Heart left ventricle (tissue), 16 donors: Measurements from ENCODE around the gene C5orf15. TPM values are rescaled to one million over a fixed set of nuclear protein-coding genes. Genes with fewer than 3 reads are reported as not detected.

ENCODE experiments used
- ATAC-seq, 4 donors: fragments of 200-7000 bp; cut with Tn5 transposase; one replicate each; pipeline ENCODE4 v1.9.1; 2020 to 2022; ENCODE audit warnings: moderate library complexity in 4 of 4, mild to moderate bottlenecking in 3 of 4, moderate number of reproducible peaks in 1 of 4
- DNase-seq, 5 donors: peaks; one replicate each; pipeline ENCODE4 v3.0.0-alpha.2; 2020
- H3K27ac ChIP-seq, 12 donors: fragments of 200-600 bp; sonication (generic) in 4 of 12; one replicate each; pipeline versions ENCODE4 v1.5.0 to v1.8.0; 2016 to 2022; ENCODE audit warnings: mild to moderate bottlenecking in 2 of 12
- H3K27me3 ChIP-seq, 9 donors: fragments of 200-600 bp; sonication (generic) in 2 of 9; one replicate each; pipeline versions ENCODE4 v1.5.1 to v1.8.0; 2016 to 2022; ENCODE audit warnings: mild to moderate bottlenecking in 3 of 9
- H3K36me3 ChIP-seq, 9 donors: fragments of 200-600 bp; sonication (generic) in 2 of 9; one replicate each; pipeline versions ENCODE4 v1.5.0 to v1.8.0; 2018 to 2022; ENCODE audit warnings: mild to moderate bottlenecking in 2 of 9
- H3K4me1 ChIP-seq, 12 donors: fragments of 200-600 bp; sonication (generic) in 4 of 12; one replicate each; pipeline versions ENCODE4 v1.5.0 to v1.8.0; 2016 to 2022; ENCODE audit warnings: mild to moderate bottlenecking in 3 of 12
- H3K4me3 ChIP-seq, 12 donors: fragments of 200-600 bp; sonication (generic) in 4 of 12; one replicate each; pipeline versions ENCODE4 v1.5.0 to v1.8.0; 2017 to 2022; ENCODE audit warnings: mild to moderate bottlenecking in 9 of 12, moderate library complexity in 4 of 12
- H3K9me3 ChIP-seq, 12 donors: fragments of 200-600 bp; sonication (generic) in 4 of 12; one replicate each; pipeline versions ENCODE4 v1.5.0 to v1.8.0; 2016 to 2022; ENCODE audit warnings: mild to moderate bottlenecking in 1 of 12
- CTCF ChIP-seq, 12 donors: fragments of 200-600 bp; sonication (generic) in 4 of 12; IDR thresholded peaks; one replicate each; pipeline versions ENCODE4 v1.5.0 to v1.8.0; 2018 to 2022; ENCODE audit warnings: antibody characterized with exemption in 12 of 12, mild to moderate bottlenecking in 5 of 12
- POLR2A ChIP-seq, 2 donors: fragments of 450-650 bp; IDR thresholded peaks; one replicate each; pipeline ENCODE4 v1.6.1; 2017; ENCODE audit warnings: antibody characterized with exemption in 2 of 2, mild to moderate bottlenecking in 2 of 2, moderate library complexity in 2 of 2
- WGBS, 4 donors: extraction: QIAGEN DNeasy Blood & Tissue Kit in 2 of 4; methylation state at CpG; one replicate each; pipeline versions ENCODE4 v1.1.5 to v1.1.7; 2013 to 2018; 5-methylcytosine and 5-hydroxymethylcytosine counted together
- intact Hi-C, 10 donors: fragments of 100-400 bp; cut with DNase I; formaldehyde crosslinking; loops; one replicate each; pipeline versions ENCODE4 v1.11.1 to v1.14.2; 2022
- polyA plus RNA-seq, 2 donors: library from polyadenylated mRNA; stranded (reverse); fragments of 200-250 nt; gene quantifications; one replicate each; pipeline ENCODE4 v1.2.3, GENCODE V29; 2013
- total RNA-seq, 9 donors: library from RNA; depleted of rRNA in 2 of 9; stranded (reverse); fragments of >200 nt in 2 of 9; fragmentation: NEBNext Ultra II Directional in 3 of 9; extraction: Animal tissue kit (Norgen Biotek cat#: 25700) in 3 of 9; gene quantifications; one replicate each; pipeline versions ENCODE4 v1.1.0 to v1.2.4, GENCODE V29; 2016 to 2023
- donor health status: ischemic (EF 13 %, LVEDD 7.1; RV severe dilation, severe dysfunction).
- donor health status: healthy with polysubstance abuse.
- donor health status: DM: no; HTN: yes; CAD: no.
- donor health status: DM: no; HTN: no; CAD: no.
- donor health status: ischemic (EF 25% LVEDD 6.9; RV normal size, moderate dysfunction).
- donor health status: ischemic (EF 25% LVEDD 5.7; RV mildly dilated, moderate dysfunction).
- donor health status: healthy.
- donor health status: DM: yes; HTN: yes; CAD: no.
- donor health status: ischemic (EF 35%, LVEDD 5.7; RV mildly dilated, moderate dysfunction).
- donor health status: nonischemic (EF 11% LVEDD 7.7; RV severe dilation, severe dysfunction).
- donor health status: DM: yes; HTN: yes; CAD: no.
- donor health status: PGD.
- donor health status: ischemic (EF 29% LVEDD 5.4; RV normal size, mild dysfunction).
- donor health status: nonischemic (EF 23%, LVEDD 6.1; RV moderate dilation, normal function).

Gene C5orf15
- total and polyA plus RNA-seq, 11 donors: 15.8 to 68.6 (median 35.8) TPM

GRCh38 chr5:133991171-133991910, 22.9 kb upstream of the C5orf15 start:
- DNase-seq (no peak), ATAC-seq (no peak)
- peaks cover 0 to 61% (median 56%) of the 10 kb centered on the region in 9 donors for H3K36me3 ChIP-seq
- WGBS, 4 donors: 92 to 95% (median 93%) methylated on average over 5 of the region's 5 CpGs
- no peaks in the 10 kb centered on the region for H3K27me3 ChIP-seq
- TF ChIP-seq POLR2A (IDR thresholded peaks at IDR 0.05) (no peak), CTCF (IDR thresholded peaks at IDR 0.05) (no peak)
- no peak overlapping the region for H3K4me3 ChIP-seq
- H3K9me3 ChIP-seq: no peaks in the 10 kb centered on the region
- intact Hi-C loops: no loop called here
- H3K27ac ChIP-seq: peak overlapping the region in 8 of 12 donors; percentile 11 to 90 (median 78)
- peaks cover 5 to 63% (median 44%) of the 10 kb centered on the region in 12 donors for H3K4me1 ChIP-seq

- DNase-seq (no peak), ATAC-seq (no peak)
- no peak overlapping the region for H3K4me3 ChIP-seq
- WGBS, 4 donors: 76 to 81% (median 78%) methylated on average over 6 of the region's 6 CpGs
- H3K4me1 ChIP-seq: peaks cover 0 to 62% (median 40%) of the 10 kb centered on the region in 12 donors
- H3K36me3 ChIP-seq: peaks cover 0 to 71% (median 65%) of the 10 kb centered on the region in 9 donors
- intact Hi-C loops: no loop called here
- H3K27ac ChIP-seq: peak overlapping the region in 3 of 12 donors; percentile 13 to 85 (median 22)
- no peaks in the 10 kb centered on the region for H3K9me3 ChIP-seq
- no peaks in the 10 kb centered on the region for H3K27me3 ChIP-seq
- no peak for TF ChIP-seq POLR2A (IDR thresholded peaks at IDR 0.05)
- TF ChIP-seq CTCF (IDR thresholded peaks at IDR 0.05): no peak
Measured at GRCh38 chr5:133990396-133990795, 22.0 kb upstream of the C5orf15 start.

- no peaks in the 10 kb centered on the region for H3K27me3 ChIP-seq
- H3K4me1 ChIP-seq: peaks cover 0 to 26% (median 9%) of the 10 kb centered on the region in 12 donors
- peaks cover 2 to 99% (median 97%) of the 10 kb centered on the region in 9 donors for H3K36me3 ChIP-seq
- no peak for DNase-seq
- intact Hi-C loops: no loop called here
- peak in 2 of 4 donors; percentile 30 to 38 for ATAC-seq
- no peaks in the 10 kb centered on the region for H3K9me3 ChIP-seq
- WGBS, 4 donors: 67 to 83% (median 75%) methylated on average over 3 of the region's 3 CpGs
- no peak overlapping the region for H3K4me3 ChIP-seq
- TF ChIP-seq CTCF (IDR thresholded peaks at IDR 0.05) (no peak), POLR2A (IDR thresholded peaks at IDR 0.05) (no peak)
- peak overlapping the region in 1 of 12 donors; percentile 20 for H3K27ac ChIP-seq
Measured at GRCh38 chr5:133985540-133986180, 17.2 kb upstream of the C5orf15 start.

GRCh38 chr5:133983674-133984073, 15.2 kb upstream of the C5orf15 start:
- intact Hi-C loops: no loop called here
- ATAC-seq (no peak), DNase-seq (no peak)
- WGBS, 4 donors: 85 to 93% (median 88%) methylated on average over 5 of the region's 5 CpGs
- Histone ChIP-seq H3K36me3 (peaks cover 2 to 98% (median 95%) of the 10 kb centered on the region in 9 donors), H3K27ac (no peak overlapping the region), H3K9me3 (no peaks in the 10 kb centered on the region), H3K4me1 (peaks cover 0 to 41% (median 18%) of the 10 kb centered on the region in 12 donors), H3K4me3 (no peak overlapping the region), H3K27me3 (no peaks in the 10 kb centered on the region)
- TF ChIP-seq CTCF (IDR thresholded peaks at IDR 0.05): no peak
